HG03342 (cell line): Measurements from ENCODE around the gene MINDY1.
A peak's percentile ranks its signal among the peaks of the same experiment; 100 is the strongest.

Experiments used
- ATAC-seq: cut with Tn5 transposase; IDR thresholded peaks from one replicate; pipeline ENCODE4 v1.9.1; 2021; ENCODE audit warnings: mild to moderate bottlenecking, moderate library complexity; ENCODE audit not compliant: unreplicated experiment

The MINDY1 gene, protein sequence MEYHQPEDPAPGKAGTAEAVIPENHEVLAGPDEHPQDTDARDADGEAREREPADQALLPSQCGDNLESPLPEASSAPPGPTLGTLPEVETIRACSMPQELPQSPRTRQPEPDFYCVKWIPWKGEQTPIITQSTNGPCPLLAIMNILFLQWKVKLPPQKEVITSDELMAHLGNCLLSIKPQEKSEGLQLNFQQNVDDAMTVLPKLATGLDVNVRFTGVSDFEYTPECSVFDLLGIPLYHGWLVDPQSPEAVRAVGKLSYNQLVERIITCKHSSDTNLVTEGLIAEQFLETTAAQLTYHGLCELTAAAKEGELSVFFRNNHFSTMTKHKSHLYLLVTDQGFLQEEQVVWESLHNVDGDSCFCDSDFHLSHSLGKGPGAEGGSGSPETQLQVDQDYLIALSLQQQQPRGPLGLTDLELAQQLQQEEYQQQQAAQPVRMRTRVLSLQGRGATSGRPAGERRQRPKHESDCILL

DNA sequence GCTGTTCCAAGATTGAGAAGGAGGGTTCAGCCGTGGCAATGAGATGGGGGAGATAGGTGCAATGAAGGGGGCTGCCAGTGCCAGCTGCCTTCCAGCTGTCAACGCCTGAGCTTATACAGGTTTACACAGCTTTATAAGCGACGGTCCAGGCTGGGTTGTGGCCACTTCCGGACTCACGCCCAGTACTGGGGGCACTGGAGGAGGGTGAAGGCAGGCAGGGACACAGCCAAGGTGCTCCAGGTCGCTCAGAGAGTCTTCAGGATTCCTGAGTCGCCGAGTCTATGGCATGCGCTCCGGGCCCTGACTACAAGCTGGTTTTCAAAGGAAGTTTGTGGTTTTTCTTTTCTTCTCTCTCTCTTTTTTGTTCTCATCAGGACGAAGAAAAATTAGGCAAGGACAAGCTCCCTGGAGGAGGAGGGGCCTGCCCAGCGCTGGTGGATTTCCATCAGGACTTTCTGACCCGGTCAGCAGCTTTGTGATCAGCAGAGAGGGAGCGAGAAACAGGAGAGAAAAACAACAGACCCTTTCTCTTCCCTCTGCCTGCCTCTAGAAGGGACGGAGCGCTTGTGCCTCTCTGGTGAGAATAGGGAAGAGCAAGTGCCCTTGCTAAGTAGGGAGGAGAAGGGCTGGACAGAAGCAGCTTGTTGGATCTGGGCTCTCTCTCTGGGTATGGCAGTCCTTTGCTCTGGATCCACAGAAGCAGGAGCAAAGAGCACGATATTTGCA is at the start of gene MINDY1:
Gene MINDY1 (minus strand): TSS at position 576 of the 726 bp plus-strand sequence. CDS start 4,285 bp downstream, outside the sequence.
- no peak for ATAC-seq

GRCh38 chr1:151056149-151056548 is 49.4 kb upstream of the MINDY1 start:
- ATAC-seq: no peak

DNA sequence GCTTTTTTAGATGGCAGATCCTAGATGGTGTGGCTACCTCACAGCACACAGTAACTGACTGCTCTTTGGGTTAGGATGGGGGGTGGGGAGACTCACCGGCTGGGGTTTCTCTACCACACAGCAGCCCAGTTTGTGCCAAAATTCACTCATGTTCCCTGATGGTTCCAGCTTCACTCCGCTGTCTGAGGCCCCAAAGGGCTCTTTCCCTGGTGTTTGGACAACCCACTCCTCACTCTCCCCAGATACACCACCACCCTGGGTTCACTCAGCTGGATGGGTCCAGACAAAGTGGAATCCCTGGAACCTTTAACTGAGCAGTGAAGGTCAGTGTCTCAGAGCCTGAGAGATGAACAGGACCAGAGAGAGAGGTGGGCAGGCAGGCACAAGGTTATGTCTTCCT is 48.9 kb upstream of the MINDY1 start:
- no peak for ATAC-seq

DNA sequence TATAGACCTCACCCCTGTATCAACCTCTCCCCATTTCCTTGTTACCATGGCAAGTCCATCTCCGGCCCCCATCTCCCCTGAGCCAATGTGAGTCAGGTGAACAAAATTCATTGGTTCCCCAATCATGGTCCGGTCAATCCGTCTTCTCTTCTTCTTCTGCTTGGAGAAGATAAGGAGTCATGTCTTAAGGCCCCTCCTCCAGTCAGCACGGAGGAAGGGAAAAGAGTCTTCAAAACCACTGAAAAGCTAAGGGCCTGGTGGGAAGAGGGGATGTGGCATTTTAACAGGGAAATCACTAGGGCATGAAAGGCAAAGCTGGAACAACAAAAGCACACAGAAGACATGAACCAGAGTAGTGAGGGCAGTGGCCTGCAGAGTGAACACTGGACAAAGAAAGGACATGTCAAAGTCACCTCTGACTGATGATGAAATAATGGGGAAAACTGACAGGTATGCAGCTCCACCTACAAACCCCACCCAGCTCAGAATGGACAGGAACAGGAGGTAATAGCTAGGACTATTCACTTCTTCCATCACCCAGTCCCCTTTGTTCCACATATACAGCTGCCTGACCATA is 48.4 kb upstream of the MINDY1 start:
- ATAC-seq: no peak

GRCh38 chr1:151051356-151052009 is 44.8 kb upstream of the MINDY1 start:
- ATAC-seq: no peak

GRCh38 chr1:151050051-151050688 is 43.5 kb upstream of the MINDY1 start:
- ATAC-seq: no peak

DNA sequence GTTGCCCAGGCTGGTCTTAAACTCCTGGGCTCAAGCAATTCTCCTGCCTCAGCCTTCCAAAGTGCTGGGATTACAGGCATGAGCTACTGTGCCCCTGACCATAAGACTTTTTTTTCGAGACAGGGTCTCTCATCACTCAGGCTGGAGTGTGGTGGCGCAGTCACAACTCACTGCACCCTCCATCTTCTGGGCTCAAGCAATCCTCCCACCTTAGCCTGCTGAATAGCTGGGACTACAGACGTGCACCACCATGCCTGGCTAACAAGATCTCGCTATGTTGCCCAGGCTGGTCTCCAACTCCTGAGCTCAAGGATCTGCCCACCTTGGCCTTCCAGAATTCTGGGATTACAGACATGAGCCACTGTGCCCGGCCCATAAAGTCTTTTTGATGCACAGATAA is 42.8 kb upstream of the MINDY1 start:
- ATAC-seq: no peak

- ATAC-seq: no peak
Observed at GRCh38 chr1:151048645-151049032, 41.9 kb upstream of the MINDY1 start.

GRCh38 chr1:151047925-151048644 is 41.4 kb upstream of the MINDY1 start:
- peak; percentile 63 for ATAC-seq

GRCh38 chr1:151047591-151047924 is 40.9 kb upstream of the MINDY1 start, which contains the start of gene C1orf56:
Gene C1orf56 (plus strand): TSS chr1:151047751. CDS start chr1:151047848, 97 bp downstream.
- peak; percentile 46 for ATAC-seq

GRCh38 chr1:151043163-151043562 is 36.5 kb upstream of the MINDY1 start:
- no peak for ATAC-seq

GRCh38 chr1:151039521-151039920 is 32.8 kb upstream of the MINDY1 start:
- ATAC-seq: no peak

DNA sequence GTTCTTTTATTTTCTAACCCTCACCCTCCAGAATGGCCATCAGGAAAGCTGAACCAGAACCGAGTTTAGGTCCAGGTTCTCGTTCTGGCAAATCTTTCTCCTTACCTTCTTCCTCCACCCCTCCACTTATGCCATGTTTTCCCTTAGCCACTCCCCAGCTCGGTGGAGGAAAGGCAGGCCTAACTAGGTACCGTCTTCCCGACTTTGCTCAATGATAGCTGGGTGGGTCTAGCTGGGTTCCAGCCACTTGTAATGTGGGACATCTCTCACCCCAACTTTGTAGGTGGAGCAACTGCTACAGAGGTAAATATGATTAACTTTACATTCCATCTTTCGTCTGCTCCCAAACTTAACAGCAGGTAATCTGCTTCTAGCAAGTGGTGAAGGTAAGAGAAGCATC is 30.3 kb upstream of the MINDY1 start:
- ATAC-seq: no peak

DNA sequence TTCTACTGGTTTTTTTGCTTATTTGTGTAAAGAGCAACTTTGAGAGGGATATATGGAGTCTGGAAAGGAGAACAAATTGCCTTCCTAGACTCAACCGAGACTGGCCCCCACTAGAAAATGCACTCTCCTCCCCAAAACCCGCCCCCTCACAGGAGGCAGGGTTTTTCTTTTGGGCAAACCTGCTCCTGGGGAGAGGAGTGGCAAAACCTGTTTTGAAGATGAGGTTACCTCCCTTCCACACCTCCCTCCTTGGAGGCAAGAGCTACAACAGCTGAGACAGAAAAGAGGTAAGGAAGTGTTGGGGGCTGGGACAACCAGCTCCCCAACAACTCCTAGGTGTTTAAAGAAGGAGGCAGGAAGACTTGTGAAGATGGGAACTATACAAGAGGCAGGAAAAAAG is 29.7 kb upstream of the MINDY1 start, which contains the start of gene BNIPL:
Gene BNIPL (plus strand): TSS at position 231 of the 400 bp plus-strand sequence. CDS start 140 bp downstream, at position 371.
- ATAC-seq: no peak

- ATAC-seq: no peak
Observed at GRCh38 chr1:151035167-151035566, 28.5 kb upstream of the MINDY1 start.

GRCh38 chr1:151032164-151032563 is 25.5 kb upstream of the MINDY1 start:
- ATAC-seq: no peak

- no peak for ATAC-seq
Observed at GRCh38 chr1:151026460-151026859, 19.8 kb upstream of the MINDY1 start.

- no peak for ATAC-seq
Observed at GRCh38 chr1:151024540-151025146, 17.9 kb upstream of the MINDY1 start.

GRCh38 chr1:151013518-151013917 is 6.8 kb upstream of the MINDY1 start:
- ATAC-seq: no peak
